Mucosa of descending colon (tissue), 3 donors: ENCODE measurements around the gene MYH9. TPM values are rescaled to one million over a fixed set of nuclear protein-coding genes. Genes with fewer than 3 reads are reported as not detected.
"Not testable (repeated sequence)": the region's sequence is repeated elsewhere in the genome, so short reads cannot be mapped to it uniquely, and the experiment has no call there.

Source experiments
- ATAC-seq: fragments of 200-7000 bp; cut with Tn5 transposase; one replicate; pipeline ENCODE4 v1.9.1; 2020; ENCODE audit warnings: mild to moderate bottlenecking, moderate library complexity
- DNase-seq, 3 donors: peaks; one replicate each; pipeline ENCODE4 v3.0.0-alpha.2; 2020
- H3K36me3 ChIP-seq: fragments of 200-600 bp; one replicate; pipeline ENCODE4 v1.8.0; 2021; ENCODE audit warnings: low read depth, mild to moderate bottlenecking
- H3K4me1 ChIP-seq: fragments of 200-600 bp; one replicate; pipeline ENCODE4 v1.8.0; 2021; ENCODE audit warnings: low read depth, mild to moderate bottlenecking
- H3K4me3 ChIP-seq: fragments of 200-600 bp; one replicate; pipeline ENCODE4 v1.8.0; 2021; ENCODE audit warnings: mild to moderate bottlenecking
- H3K9me3 ChIP-seq: fragments of 200-600 bp; one replicate; pipeline ENCODE4 v1.8.0; 2021; ENCODE audit warnings: mild to moderate bottlenecking
- CTCF ChIP-seq: fragments of 200-600 bp; IDR thresholded peaks from one replicate; pipeline ENCODE4 v1.8.0; 2022; ENCODE audit warnings: antibody characterized with exemption, mild to moderate bottlenecking
- intact Hi-C, 2 donors: fragments of 100-400 bp; cut with DNase I in 1 of 2; cut with micrococcal nuclease in 1 of 2; formaldehyde crosslinking; loops; one replicate each; pipeline versions ENCODE4 v1.11.0 to v1.11.1; 2022; cut with DNase I, micrococcal nuclease
- total RNA-seq, 3 donors: library from RNA; stranded (reverse); fragmentation: NEBNext Ultra II Directional in 2 of 3; extraction: Animal tissue kit (Norgen Biotek cat#: 25700) in 2 of 3; gene quantifications; one replicate each; pipeline versions ENCODE4 v1.2.1 to v1.2.4, GENCODE V29; 2021 to 2023
- donor health status: DM: no; HTN: no; CAD: no; lungs with moderate emphysema.
- donor health status: DM: no; HTN: no; CAD: no.
- donor health status: DM: no; HTN: yes; CAD: no.

The MYH9 gene
- total RNA-seq, 3 donors from 2014 or later, result 501 to 831 (median 599) TPM

GRCh38 chr22:36257948-36258670 lies 129.7 kb downstream of the MYH9 start:
- H3K4me3 ChIP-seq, result no peak overlapping the region
- peaks cover 24% of the 10 kb centered on the region for H3K4me1 ChIP-seq
- no peak for DNase-seq
- intact Hi-C loops, result no loop called here
- no peaks in the 10 kb centered on the region for H3K9me3 ChIP-seq
- no peak for TF ChIP-seq CTCF
- H3K36me3 ChIP-seq, result no peaks in the 10 kb centered on the region
- no peak for ATAC-seq

GRCh38 chr22:36257308-36257707 lies 130.5 kb downstream of the MYH9 start:
- ATAC-seq (no peak), DNase-seq (no peak)
- Histone ChIP-seq H3K4me1 (peaks cover 30% of the 10 kb centered on the region), H3K4me3 (no peak overlapping the region), H3K36me3 (no peaks in the 10 kb centered on the region), H3K9me3 (no peaks in the 10 kb centered on the region)
- intact Hi-C loops, result no loop called here
- no peak for TF ChIP-seq CTCF

GRCh38 chr22:36256478-36256877 lies 131.3 kb downstream of the MYH9 start:
- intact Hi-C loops, result no loop called here
- Histone ChIP-seq H3K9me3 (no peaks in the 10 kb centered on the region), H3K4me1 (peaks cover 30% of the 10 kb centered on the region), H3K4me3 (no peak overlapping the region), H3K36me3 (no peaks in the 10 kb centered on the region)
- no peak for ATAC-seq
- TF ChIP-seq CTCF, result no peak
- DNase-seq, result no peak

GRCh38 chr22:36255572-36255971 lies 132.2 kb downstream of the MYH9 start:
- H3K4me3 ChIP-seq, H3K9me3 ChIP-seq, H3K36me3 ChIP-seq, DNase-seq, intact Hi-C loops: not testable (repeated sequence)
- H3K4me1 ChIP-seq, result peaks cover 30% of the 10 kb centered on the region
- peak; percentile 45 for ATAC-seq

- H3K4me1 ChIP-seq, result peaks cover 25% of the 10 kb centered on the region
- H3K4me3 ChIP-seq, result no peak overlapping the region
- no peak for TF ChIP-seq CTCF
- H3K9me3 ChIP-seq, result no peaks in the 10 kb centered on the region
- peak in 1 of 3 donors; percentile 33 for DNase-seq
- intact Hi-C loops, result no loop called here
- peak; percentile 6 for ATAC-seq
- no peaks in the 10 kb centered on the region for H3K36me3 ChIP-seq
Measured at GRCh38 chr22:36253523-36254490, 134.0 kb downstream of the MYH9 start.
